ENCODE measurements around the gene PCGF5.
A peak's percentile ranks its signal among the peaks of the same experiment; 100 is the strongest.

PCGF5 gene

DNA sequence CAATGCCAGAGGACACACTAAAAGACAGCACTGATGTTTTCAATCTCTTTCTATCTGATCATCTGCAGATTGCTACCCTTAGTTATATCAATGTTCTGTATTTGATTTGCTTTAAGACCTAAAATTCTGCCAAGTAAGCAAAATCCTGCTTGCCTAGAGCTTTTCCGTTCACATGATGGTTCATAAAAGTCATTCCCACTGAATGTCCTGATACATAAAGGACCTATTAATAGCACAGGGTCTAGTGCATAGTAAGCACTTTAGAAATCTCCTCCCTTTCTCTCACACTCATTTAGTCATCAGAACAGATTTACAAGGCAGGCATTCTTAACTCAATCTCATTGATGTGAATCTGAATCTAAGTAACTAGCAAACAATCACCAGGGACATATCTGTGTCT, 68.8 kb downstream of the PCGF5 start:
- H3K4me3 ChIP-seq (ENCODE audit: low read depth, low read length): no peak overlapping the region
- TF ChIP-seq, protein P1, sequence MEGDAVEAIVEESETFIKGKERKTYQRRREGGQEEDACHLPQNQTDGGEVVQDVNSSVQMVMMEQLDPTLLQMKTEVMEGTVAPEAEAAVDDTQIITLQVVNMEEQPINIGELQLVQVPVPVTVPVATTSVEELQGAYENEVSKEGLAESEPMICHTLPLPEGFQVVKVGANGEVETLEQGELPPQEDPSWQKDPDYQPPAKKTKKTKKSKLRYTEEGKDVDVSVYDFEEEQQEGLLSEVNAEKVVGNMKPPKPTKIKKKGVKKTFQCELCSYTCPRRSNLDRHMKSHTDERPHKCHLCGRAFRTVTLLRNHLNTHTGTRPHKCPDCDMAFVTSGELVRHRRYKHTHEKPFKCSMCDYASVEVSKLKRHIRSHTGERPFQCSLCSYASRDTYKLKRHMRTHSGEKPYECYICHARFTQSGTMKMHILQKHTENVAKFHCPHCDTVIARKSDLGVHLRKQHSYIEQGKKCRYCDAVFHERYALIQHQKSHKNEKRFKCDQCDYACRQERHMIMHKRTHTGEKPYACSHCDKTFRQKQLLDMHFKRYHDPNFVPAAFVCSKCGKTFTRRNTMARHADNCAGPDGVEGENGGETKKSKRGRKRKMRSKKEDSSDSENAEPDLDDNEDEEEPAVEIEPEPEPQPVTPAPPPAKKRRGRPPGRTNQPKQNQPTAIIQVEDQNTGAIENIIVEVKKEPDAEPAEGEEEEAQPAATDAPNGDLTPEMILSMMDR (IDR thresholded peaks at IDR 0.05; ENCODE audit: low read depth, low read length, missing control alignments): no peak
- in situ Hi-C loops (cut with HindIII; ENCODE audit: low sequenced_read_pairs): no loop called here
- no peak for DNase-seq (ENCODE audit: low read depth)

DNA sequence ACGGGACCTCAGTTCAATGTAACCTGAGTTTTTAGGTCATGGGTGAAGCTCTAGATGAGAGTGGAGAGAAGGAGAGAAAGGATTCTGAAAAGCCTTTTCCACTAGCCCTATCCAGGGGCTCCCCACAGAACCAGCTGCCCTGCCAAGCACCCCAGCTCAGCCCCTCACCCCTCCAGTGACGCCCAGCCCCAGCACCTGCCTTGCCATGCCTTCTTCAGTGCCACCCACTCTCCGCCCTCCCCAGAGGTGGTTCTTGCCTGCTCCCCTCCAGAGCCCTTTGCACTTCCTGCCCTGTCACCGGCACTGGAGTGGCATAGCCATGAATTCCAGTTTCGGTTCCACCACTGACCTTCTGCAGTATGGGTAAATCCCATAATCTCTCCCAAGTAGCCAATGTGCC, 70.1 kb downstream of the PCGF5 start:
- TF ChIP-seq, protein P1 (IDR thresholded peaks at IDR 0.05; ENCODE audit: low read depth, low read length, missing control alignments): no peak
- no peak overlapping the region for H3K4me3 ChIP-seq (ENCODE audit: low read depth, low read length)
- DNase-seq (ENCODE audit: low read depth): no peak
- in situ Hi-C loops (cut with HindIII; ENCODE audit: low sequenced_read_pairs): no loop called here

DNA sequence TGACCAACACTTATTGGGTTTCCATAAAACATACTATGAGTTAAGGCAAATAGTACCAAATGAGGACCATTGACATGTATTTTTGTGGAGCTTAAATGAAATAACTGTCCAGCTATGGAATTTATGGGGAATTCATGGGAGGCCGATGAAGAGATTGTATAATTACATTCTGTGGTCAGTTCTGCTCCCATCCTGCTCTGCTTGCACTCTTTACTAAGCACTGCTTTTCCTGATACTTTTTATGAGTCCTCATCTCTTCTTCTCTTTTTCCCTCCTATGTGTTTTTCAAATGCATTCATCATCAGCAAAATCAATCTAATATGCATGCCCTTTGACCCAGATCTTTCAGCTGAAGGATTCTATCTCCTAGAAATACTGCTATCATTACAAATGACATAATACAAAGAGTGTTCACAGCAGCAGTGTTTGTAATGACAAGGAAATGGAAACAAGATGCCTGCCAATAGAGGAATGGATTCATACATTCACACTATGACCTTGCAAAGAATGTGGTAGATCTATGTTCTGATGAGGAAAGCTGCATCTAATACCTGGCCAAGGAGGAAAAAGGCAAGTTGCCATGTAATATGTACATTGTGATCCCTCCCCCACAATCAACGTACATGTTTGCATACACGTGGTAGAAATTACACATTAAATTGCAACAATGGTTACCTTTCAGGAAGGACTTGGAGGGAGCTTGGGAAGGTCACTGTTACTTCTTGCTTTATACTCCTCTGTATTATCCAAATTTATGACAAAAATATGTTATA, 73.9 kb downstream of the PCGF5 start:
- no peak overlapping the region for H3K4me3 ChIP-seq (ENCODE audit: low read depth, low read length)
- no peak for DNase-seq (ENCODE audit: low read depth)
- in situ Hi-C loops (cut with HindIII; ENCODE audit: low sequenced_read_pairs): no loop called here
- TF ChIP-seq, protein P1 (IDR thresholded peaks at IDR 0.05; ENCODE audit: low read depth, low read length, missing control alignments): no peak

DNA sequence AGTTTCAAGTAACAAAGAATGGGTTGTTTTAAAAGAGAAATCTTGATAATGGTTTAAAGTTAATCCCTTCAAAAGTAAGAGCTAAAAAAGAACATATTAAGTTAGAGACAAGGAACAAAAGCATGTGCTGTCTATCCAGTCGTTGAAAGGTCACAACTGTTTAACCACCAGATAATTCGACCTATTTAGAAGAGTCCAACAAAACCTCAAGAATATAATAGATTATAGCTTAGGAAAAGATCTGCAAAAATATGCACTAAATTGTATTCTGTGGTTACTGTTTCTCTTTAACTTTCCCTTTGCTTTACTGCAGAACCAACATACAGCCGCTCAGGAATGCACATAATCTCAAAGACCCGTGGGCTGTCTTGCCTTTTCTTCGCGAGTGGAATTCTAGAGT, 74.9 kb downstream of the PCGF5 start:
- TF ChIP-seq, protein P1 (IDR thresholded peaks at IDR 0.05; ENCODE audit: low read depth, low read length, missing control alignments): no peak
- no peak for DNase-seq (ENCODE audit: low read depth)
- H3K4me3 ChIP-seq (ENCODE audit: low read depth, low read length): no peak overlapping the region
- in situ Hi-C loops (cut with HindIII; ENCODE audit: low sequenced_read_pairs): no loop called here

DNA sequence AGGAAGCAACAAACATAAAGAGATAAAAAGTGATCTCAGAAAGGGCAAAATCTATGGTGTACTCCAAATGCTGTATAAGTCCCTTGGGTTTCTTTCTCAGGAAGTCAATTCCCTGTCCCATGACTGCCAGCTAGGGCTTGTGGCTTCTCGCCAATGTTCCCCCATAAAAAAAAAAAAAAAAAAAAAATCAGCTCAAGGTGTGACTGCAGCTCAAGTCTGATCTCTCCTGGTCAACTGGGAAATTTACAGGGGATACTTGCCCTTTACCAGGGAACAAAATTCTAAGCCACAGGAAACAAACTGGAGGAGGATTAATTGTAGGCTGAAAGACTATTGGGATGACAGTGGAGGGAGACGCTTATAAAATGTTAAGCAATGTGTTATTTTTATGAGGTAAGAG, 76.0 kb downstream of the PCGF5 start:
- DNase-seq (ENCODE audit: low read depth): no peak
- TF ChIP-seq, protein P1 (IDR thresholded peaks at IDR 0.05; ENCODE audit: low read depth, low read length, missing control alignments): peak; percentile 31
- no peak overlapping the region for H3K4me3 ChIP-seq (ENCODE audit: low read depth, low read length)
- in situ Hi-C loops (cut with HindIII; ENCODE audit: low sequenced_read_pairs): no loop called here

DNA sequence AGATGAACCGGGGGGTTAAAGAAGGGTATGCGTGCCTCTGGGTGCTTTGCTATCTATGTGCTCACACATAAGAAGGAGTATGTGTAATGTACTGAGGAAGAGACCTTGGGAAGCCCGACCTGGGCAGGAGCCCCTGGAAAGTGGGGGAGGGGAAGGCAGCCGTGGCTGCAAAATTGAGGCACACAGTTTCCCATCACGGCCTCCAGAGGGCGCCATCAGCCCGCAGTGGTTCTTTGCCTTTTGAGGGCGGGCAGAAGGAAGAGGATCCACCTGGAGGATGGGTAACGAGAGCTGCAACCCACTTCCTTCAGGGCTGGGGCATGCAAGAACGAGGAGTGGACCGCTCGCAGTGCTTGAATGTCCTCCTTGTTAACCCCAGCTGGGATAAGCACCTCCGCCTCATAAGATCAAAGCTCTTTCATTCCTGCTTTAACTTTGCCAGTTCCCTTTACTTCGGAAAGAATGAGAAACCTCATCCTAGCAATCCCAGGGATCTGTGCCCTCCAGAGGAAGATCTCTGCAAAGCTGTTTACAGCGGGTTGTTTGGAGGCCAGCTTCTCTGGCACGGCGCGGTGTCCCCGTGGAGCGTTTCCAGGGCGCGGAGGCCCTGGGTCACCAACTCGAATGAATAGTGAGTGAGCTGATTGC, 77.9 kb downstream of the PCGF5 start:
- in situ Hi-C loops (cut with HindIII; ENCODE audit: low sequenced_read_pairs): no loop called here
- peak overlapping the region; percentile 36 for H3K4me3 ChIP-seq (ENCODE audit: low read depth, low read length)
- DNase-seq (ENCODE audit: low read depth): peak; percentile 68
- TF ChIP-seq, protein P1 (IDR thresholded peaks at IDR 0.05; ENCODE audit: low read depth, low read length, missing control alignments): peak; percentile 94

Data from astrocyte of the cerebellum (primary cell).